Neural cell (in vitro differentiated cells): ENCODE data around the gene CTDSP2. TPM values are rescaled to one million over a fixed set of nuclear protein-coding genes. Genes with fewer than 3 reads are reported as not detected.
"Not testable (repeated sequence)": the region's sequence is repeated elsewhere in the genome, so short reads cannot be mapped to it uniquely, and the experiment has no call there.

Experiments used
- H2AFZ ChIP-seq: fragments of 200-600, 300-800 bp; sonication (generic), shearing (Covaris generic); 2 replicates; pipeline ENCODE4 v1.6.0; 2014; ENCODE audit warnings: low read depth, mild to moderate bottlenecking, antibody characterized with exemption, low read length, moderate library complexity
- H3F3A ChIP-seq: fragments of 200-600 bp; shearing (Covaris generic); 2 replicates; pipeline ENCODE4 v1.6.1; 2016; ENCODE audit warnings: mild to moderate bottlenecking, moderate library complexity, mixed read lengths, antibody characterized with exemption, low read length; ENCODE audit not compliant: insufficient read depth, poor library complexity, severe bottlenecking
- H3K27ac ChIP-seq: fragments of 200-600, 300-800 bp; sonication (generic), shearing (Covaris generic); 2 replicates; pipeline ENCODE4 v1.5.1; 2014; ENCODE audit warnings: mild to moderate bottlenecking, low read length, moderate library complexity
- H3K27me3 ChIP-seq: fragments of 300-800, 200-600 bp; sonication (generic), shearing (Covaris generic); 2 replicates; pipeline ENCODE4 v1.6.0; 2014; ENCODE audit warnings: mild to moderate bottlenecking, low read depth, low read length, moderate library complexity; ENCODE audit not compliant: insufficient read depth
- H3K36me3 ChIP-seq: fragments of 300-800, 200-600 bp; sonication (generic), shearing (Covaris generic); 2 replicates; pipeline ENCODE4 v1.5.1; 2014; ENCODE audit warnings: mild to moderate bottlenecking, antibody characterized with exemption, low read length, moderate library complexity; ENCODE audit not compliant: insufficient read depth
- H3K4me2 ChIP-seq: fragments of 300-800, 200-600 bp; sonication (generic), shearing (Covaris generic); 2 replicates; pipeline ENCODE4 v1.6.0; 2014; ENCODE audit warnings: mild to moderate bottlenecking, low read length
- H3K4me3 ChIP-seq: fragments of 300-800, 200-600 bp; sonication (generic), shearing (Covaris generic); 2 replicates; pipeline ENCODE4 v1.5.1; 2014; ENCODE audit warnings: mild to moderate bottlenecking, low read length, moderate library complexity
- H3K79me2 ChIP-seq: fragments of 200-600 bp; shearing (Covaris generic); replicated peaks from 2 replicates; pipeline ENCODE4 v1.6.0; 2014; ENCODE audit warnings: mild to moderate bottlenecking, low read length, moderate library complexity; ENCODE audit not compliant: insufficient read depth
- H3K9ac ChIP-seq: fragments of 300-800, 200-600 bp; sonication (generic), shearing (Covaris generic); 2 replicates; pipeline ENCODE4 v1.6.1; 2016; ENCODE audit warnings: mild to moderate bottlenecking, low read length, mixed read lengths
- H3K9me2 ChIP-seq: fragments of 200-600 bp; shearing (Covaris generic); 2 replicates; pipeline ENCODE4 v1.6.1; 2016; ENCODE audit warnings: mild to moderate bottlenecking, low read length, mixed read lengths; ENCODE audit not compliant: insufficient read depth
- H3K9me3 ChIP-seq: fragments of 200-600, 300-800 bp; sonication (generic), shearing (Covaris generic); 2 replicates; pipeline ENCODE4 v1.6.1; 2016; ENCODE audit warnings: mild to moderate bottlenecking, mixed run types, low read length, moderate library complexity, mixed read lengths
- H4K20me1 ChIP-seq: fragments of 200-600 bp; shearing (Covaris generic); 2 replicates; pipeline ENCODE4 v1.6.1; 2016; ENCODE audit warnings: mild to moderate bottlenecking, mixed run types; ENCODE audit not compliant: insufficient read depth
- EP300 ChIP-seq: fragments of 450-650 bp; conservative IDR thresholded peaks from 2 replicates; pipeline ENCODE4 v1.6.1; 2014; ENCODE audit warnings: antibody characterized with exemption, mild to moderate bottlenecking, moderate library complexity; ENCODE audit not compliant: poor library complexity, severe bottlenecking
- EZH2 ChIP-seq: fragments of 200-600, 300-800 bp; shearing (Covaris generic), sonication (generic); IDR thresholded peaks from 2 replicates; pipeline ENCODE4 v1.6.1; 2014; ENCODE audit warnings: antibody characterized with exemption, low read length, borderline replicate concordance, mild to moderate bottlenecking; ENCODE audit not compliant: insufficient read depth, poor library complexity, severe bottlenecking
- MXI1 ChIP-seq: fragments of 450-650 bp; conservative IDR thresholded peaks from 2 replicates; pipeline ENCODE4 v1.6.1; 2014; ENCODE audit warnings: antibody characterized with exemption, mild to moderate bottlenecking; ENCODE audit not compliant: poor library complexity, severe bottlenecking
- POLR2AphosphoS5 ChIP-seq: IDR thresholded peaks from 2 replicates; pipeline ENCODE4 v1.6.1; 2012
- RAD21 ChIP-seq: fragments of 450-650 bp; conservative IDR thresholded peaks from 2 replicates; pipeline ENCODE4 v1.6.1; 2014; ENCODE audit warnings: antibody characterized with exemption, mild to moderate bottlenecking, moderate library complexity
- SMC3 ChIP-seq: fragments of 450-650 bp; conservative IDR thresholded peaks from 2 replicates; pipeline ENCODE4 v1.6.1; 2014; ENCODE audit warnings: antibody characterized with exemption, mild to moderate bottlenecking, moderate library complexity; ENCODE audit not compliant: poor library complexity
- TAF1 ChIP-seq: IDR thresholded peaks from 2 replicates; pipeline ENCODE4 v1.6.1; 2012; ENCODE audit warnings: low read depth
- polyA plus RNA-seq: library from polyadenylated mRNA; depleted of rRNA; stranded (reverse); fragments of >200 nt; gene quantifications from 2 replicates; pipeline ENCODE4 v1.2.3, GENCODE V29; 2014
- TF ChIP-seq, protein P1 (sequence below): fragments of 450-650 bp; IDR thresholded peaks from 2 replicates; pipeline ENCODE4 v1.5.1; 2014; ENCODE audit warnings: antibody characterized with exemption, mild to moderate bottlenecking, moderate library complexity; ENCODE audit not compliant: poor library complexity, severe bottlenecking
- TF ChIP-seq, protein P2 (sequence below): IDR thresholded peaks from 2 replicates; pipeline ENCODE4 v1.6.1; 2012; ENCODE audit warnings: borderline replicate concordance

Gene CTDSP2
- polyA plus RNA-seq, 1 donor from 2014 or later, result 23.6 TPM

DNA sequence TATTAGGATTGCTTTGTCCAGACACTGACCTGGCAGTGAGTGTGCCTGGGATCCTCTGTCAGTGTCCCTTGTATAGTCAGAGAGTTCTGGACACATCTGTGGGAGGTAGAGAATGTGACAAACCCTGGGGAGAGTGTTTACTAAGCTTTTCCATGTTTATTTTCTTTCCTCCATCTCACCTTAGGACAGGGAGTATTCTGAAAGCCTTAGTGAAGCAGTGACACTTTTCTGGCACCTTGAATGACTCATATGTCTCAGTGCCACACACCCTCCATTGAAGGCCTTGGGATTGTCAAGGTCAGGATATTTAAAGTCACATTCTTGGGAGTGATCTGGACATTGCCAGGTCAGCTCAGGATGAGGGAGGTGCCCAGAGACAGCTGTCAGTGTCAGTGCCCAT, 34.9 kb upstream of the CTDSP2 start:
- Histone ChIP-seq H2AFZ (no peak overlapping the region), H3K9me2 (no peaks in the 10 kb centered on the region), H4K20me1 (no peaks in the 10 kb centered on the region), H3K9ac (no peak overlapping the region), H3F3A (no peaks in the 10 kb centered on the region), H3K27ac (no peak overlapping the region), H3K36me3 (no peaks in the 10 kb centered on the region), H3K4me2 (no peak overlapping the region), H3K79me2 (no peaks in the 10 kb centered on the region), H3K9me3 (no peaks in the 10 kb centered on the region), H3K27me3 (no peaks in the 10 kb centered on the region), H3K4me3 (no peak overlapping the region)
- TF ChIP-seq EP300 (no peak), RAD21 (no peak), TAF1 (no peak), POLR2AphosphoS5 (no peak), EZH2 (no peak), SMC3 (no peak), MXI1 (no peak)
- TF ChIP-seq, protein P1, sequence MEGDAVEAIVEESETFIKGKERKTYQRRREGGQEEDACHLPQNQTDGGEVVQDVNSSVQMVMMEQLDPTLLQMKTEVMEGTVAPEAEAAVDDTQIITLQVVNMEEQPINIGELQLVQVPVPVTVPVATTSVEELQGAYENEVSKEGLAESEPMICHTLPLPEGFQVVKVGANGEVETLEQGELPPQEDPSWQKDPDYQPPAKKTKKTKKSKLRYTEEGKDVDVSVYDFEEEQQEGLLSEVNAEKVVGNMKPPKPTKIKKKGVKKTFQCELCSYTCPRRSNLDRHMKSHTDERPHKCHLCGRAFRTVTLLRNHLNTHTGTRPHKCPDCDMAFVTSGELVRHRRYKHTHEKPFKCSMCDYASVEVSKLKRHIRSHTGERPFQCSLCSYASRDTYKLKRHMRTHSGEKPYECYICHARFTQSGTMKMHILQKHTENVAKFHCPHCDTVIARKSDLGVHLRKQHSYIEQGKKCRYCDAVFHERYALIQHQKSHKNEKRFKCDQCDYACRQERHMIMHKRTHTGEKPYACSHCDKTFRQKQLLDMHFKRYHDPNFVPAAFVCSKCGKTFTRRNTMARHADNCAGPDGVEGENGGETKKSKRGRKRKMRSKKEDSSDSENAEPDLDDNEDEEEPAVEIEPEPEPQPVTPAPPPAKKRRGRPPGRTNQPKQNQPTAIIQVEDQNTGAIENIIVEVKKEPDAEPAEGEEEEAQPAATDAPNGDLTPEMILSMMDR, result no peak
- TF ChIP-seq, protein P2, sequence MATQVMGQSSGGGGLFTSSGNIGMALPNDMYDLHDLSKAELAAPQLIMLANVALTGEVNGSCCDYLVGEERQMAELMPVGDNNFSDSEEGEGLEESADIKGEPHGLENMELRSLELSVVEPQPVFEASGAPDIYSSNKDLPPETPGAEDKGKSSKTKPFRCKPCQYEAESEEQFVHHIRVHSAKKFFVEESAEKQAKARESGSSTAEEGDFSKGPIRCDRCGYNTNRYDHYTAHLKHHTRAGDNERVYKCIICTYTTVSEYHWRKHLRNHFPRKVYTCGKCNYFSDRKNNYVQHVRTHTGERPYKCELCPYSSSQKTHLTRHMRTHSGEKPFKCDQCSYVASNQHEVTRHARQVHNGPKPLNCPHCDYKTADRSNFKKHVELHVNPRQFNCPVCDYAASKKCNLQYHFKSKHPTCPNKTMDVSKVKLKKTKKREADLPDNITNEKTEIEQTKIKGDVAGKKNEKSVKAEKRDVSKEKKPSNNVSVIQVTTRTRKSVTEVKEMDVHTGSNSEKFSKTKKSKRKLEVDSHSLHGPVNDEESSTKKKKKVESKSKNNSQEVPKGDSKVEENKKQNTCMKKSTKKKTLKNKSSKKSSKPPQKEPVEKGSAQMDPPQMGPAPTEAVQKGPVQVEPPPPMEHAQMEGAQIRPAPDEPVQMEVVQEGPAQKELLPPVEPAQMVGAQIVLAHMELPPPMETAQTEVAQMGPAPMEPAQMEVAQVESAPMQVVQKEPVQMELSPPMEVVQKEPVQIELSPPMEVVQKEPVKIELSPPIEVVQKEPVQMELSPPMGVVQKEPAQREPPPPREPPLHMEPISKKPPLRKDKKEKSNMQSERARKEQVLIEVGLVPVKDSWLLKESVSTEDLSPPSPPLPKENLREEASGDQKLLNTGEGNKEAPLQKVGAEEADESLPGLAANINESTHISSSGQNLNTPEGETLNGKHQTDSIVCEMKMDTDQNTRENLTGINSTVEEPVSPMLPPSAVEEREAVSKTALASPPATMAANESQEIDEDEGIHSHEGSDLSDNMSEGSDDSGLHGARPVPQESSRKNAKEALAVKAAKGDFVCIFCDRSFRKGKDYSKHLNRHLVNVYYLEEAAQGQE, result no peak

DNA sequence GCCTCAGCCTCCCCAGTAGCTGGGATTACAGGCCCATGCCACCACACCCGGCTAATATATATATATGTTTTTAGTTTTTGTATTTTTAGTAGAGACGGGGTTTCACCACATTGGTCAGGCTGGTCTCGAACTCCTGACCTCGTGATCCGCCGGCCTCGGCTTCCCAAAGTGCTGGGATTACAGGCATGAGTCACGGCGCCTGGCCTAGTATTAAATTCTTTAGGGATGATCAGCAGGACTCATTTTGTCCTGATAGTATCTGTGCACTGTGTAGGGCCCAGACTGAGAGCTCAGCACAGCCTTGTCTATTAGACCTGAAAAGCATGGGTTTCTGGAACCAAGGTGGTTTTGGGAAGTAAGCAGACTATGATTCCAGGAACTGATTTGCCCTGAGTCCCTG, 34.5 kb upstream of the CTDSP2 start:
- not testable (repeated sequence) for H3K9me2 ChIP-seq, H3K36me3 ChIP-seq, H2AFZ ChIP-seq, H3K79me2 ChIP-seq, H4K20me1 ChIP-seq, H3K27ac ChIP-seq, H3K4me2 ChIP-seq, H3K27me3 ChIP-seq, H3K9me3 ChIP-seq, H3F3A ChIP-seq, H3K4me3 ChIP-seq, H3K9ac ChIP-seq

DNA sequence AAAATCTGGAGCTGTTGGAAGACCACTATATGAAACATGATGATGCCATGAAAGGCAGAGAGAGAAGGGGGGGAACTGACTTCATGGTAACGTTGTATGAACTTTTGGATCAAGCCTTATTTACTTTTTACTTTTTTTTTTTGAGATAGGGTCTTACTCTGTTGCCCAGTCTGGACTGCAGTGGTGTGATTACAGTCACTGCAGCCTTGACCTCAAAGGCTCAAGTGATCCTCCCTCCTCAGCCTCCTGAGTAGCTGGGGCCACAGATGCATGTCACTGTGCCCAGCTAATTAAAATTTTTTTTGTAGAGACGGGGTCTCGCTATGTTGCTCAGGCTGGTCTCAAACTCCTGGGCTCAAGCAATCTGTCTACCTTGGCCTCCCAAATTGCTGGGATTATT, 31.3 kb upstream of the CTDSP2 start:
- Histone ChIP-seq H3K9me2 (no peaks in the 10 kb centered on the region), H3K27me3 (no peaks in the 10 kb centered on the region), H3K4me2 (no peak overlapping the region), H3K4me3 (no peak overlapping the region), H3K36me3 (no peaks in the 10 kb centered on the region), H3F3A (no peaks in the 10 kb centered on the region), H3K79me2 (no peaks in the 10 kb centered on the region), H3K27ac (no peak overlapping the region), H4K20me1 (no peaks in the 10 kb centered on the region), H3K9ac (no peak overlapping the region), H2AFZ (no peak overlapping the region), H3K9me3 (no peaks in the 10 kb centered on the region)
- TF ChIP-seq RAD21 (no peak), TAF1 (no peak), EZH2 (no peak), MXI1 (no peak), SMC3 (no peak), POLR2AphosphoS5 (no peak), EP300 (no peak)
- TF ChIP-seq, protein P2, result no peak
- TF ChIP-seq, protein P1, result no peak
